NCI-H345 (cell line): Measurements from ENCODE around the gene NTM.

Experiments used
- DNase-seq: peaks from one replicate; lab custom pipeline; 2025; lab: John Stamatoyannopoulos, UW

NTM gene

GRCh38 chr11:132260636-132261035, 890.2 kb downstream of the NTM start:
- no peak for DNase-seq

GRCh38 chr11:132263241-132263640, 892.8 kb downstream of the NTM start:
- DNase-seq: no peak

DNA sequence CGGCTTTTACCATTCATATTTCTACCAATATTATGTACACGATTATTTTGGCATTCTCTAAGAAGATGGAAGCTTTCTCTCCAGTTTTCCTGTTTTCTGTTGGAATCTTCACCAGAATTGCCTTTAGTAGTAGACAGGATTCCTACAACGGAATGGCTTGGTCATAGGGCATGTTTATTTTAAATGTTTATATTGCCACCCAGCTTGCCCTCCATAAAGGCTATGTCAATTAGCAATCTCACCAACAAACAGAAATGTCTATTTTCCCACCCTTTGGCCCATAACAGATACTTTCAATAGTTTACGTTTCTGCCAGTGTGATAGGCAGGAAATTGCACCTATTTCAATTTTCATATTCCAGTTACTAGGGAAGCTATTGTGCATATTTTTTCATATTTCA, 893.5 kb downstream of the NTM start:
- no peak for DNase-seq

GRCh38 chr11:132264616-132265015, 894.2 kb downstream of the NTM start:
- no peak for DNase-seq

DNA sequence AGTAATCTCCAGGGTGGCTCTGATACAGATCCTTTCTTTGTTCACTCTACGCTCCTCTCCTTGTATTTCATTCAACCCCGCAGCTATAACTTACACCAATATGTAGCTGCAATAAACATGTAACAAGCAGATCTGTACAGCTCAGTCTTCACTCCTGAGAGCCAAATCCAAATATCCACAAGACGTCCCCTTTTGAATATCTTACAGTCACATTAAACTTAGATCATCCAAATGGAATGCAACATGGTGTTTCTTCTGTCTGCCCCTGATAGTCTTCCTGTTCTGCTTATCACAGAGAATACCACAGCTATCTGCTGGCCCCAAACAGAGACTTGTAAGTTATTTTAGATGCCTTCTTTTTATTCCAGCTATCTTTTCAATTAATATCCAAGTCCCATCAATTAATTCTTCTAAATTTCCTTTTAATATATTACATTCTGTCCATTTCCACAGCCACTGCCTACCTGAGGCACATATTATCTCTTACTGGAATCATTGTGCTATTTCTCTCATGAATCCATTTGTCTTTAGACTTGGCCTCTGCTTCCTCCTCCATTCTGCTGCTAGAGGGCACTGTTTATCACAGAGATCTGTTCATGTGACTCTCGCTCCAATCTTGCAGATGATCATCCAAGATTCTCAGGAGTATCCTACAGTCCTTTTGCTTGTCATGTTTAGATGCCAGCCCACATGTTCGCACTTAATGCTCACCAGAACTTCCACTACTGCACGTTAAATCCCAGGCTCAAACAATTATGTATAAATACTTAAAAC, 908.6 kb downstream of the NTM start:
- DNase-seq: peak; percentile 29

GRCh38 chr11:132284048-132284447, 913.6 kb downstream of the NTM start:
- DNase-seq: no peak

DNA sequence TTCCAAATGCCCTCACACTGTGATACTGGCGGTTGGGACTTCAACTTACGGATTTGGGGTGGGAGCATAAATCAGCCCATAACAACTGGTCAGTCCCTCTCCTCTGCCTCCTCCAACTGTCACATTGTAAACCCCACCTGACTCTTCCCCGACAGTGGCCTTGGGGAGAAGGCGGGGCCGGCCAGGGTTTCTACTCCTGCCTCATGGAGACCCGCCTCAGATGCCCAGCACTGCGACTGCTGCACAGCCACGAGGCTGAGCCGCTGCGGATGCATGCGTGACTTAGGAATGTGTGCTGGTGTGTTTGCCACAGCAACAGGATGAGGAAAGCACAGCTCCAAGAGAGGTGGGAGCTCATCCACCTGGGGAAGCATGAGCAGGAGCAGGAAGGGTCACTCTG, 914.2 kb downstream of the NTM start:
- DNase-seq: no peak

DNA sequence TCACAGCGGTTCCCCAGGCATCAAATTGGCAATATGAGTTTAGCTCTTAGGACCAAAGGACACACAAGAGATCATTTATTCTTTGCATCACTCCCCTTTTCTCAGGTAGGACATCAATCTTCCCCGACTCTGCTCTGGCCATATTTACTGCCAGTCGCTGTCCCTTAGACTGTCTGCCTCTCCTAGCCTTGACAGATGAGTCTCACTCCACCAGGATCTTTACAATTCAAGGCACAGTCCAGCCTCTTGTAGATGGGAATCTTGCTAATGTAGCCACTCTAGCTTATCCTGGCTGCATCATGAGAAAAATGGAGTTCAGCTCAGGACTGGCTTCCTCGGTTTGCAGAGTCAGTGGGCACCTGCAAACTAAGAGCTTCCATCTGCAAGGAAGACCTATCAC, 915.2 kb downstream of the NTM start:
- DNase-seq: no peak

- no peak for DNase-seq
Measured at GRCh38 chr11:132286106-132286505, 915.7 kb downstream of the NTM start.

- no peak for DNase-seq
Measured at GRCh38 chr11:132288036-132288435, 917.6 kb downstream of the NTM start.

DNA sequence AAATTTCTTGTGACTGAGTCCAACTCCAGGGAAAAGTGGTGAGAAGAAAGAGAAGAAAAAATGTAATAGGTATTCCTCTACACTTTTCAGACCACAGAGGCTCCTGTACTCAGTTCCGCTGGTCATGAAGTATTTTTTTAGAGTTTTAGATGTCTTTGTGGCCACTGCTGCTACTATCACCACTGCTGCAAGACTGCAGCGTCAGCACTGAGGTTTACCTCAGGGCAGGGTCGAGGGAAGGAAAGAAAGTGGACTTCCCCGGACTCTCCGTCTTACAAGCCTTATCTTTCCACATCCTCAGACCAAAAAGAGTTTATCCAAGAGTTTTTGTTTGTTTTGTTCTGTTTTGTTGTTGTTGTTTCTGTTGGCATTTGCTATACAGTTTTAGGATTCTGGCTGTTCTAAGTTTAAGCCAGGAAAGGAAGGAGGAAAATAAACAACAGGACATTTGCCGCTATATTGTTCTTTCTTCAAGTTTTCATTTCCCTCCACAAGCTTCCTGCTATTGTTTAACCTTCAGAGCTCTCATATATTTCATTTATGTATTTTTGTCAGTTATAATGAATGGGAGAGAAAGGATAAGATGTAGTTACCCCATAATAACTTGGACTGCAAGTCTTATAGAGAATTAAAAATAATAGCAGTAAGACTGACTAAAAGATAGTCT, 919.3 kb downstream of the NTM start:
- no peak for DNase-seq

- DNase-seq: no peak
Measured at GRCh38 chr11:132293586-132293985, 923.2 kb downstream of the NTM start.

GRCh38 chr11:132296946-132297610, 926.7 kb downstream of the NTM start:
- DNase-seq: no peak

- no peak for DNase-seq
Measured at GRCh38 chr11:132298357-132298756, 927.9 kb downstream of the NTM start.

DNA sequence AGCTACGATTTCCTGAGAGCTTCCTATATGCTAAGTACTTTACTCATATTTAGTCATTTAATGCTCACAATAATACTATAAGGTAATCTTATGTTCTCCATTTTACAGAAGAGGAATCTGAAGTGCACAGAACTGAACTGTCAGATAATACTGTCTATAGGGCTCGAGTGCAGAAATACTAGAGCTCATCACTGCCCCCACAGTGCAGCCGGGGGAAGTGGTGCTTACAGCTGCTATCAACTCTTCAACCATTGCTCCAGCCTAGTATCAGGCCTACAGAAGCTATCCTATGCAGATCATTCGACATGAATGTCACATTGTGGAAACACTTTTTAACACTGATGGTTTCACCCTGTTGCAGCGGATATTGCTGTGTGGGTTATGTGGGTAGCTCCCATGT, 929.9 kb downstream of the NTM start:
- DNase-seq: no peak

DNA sequence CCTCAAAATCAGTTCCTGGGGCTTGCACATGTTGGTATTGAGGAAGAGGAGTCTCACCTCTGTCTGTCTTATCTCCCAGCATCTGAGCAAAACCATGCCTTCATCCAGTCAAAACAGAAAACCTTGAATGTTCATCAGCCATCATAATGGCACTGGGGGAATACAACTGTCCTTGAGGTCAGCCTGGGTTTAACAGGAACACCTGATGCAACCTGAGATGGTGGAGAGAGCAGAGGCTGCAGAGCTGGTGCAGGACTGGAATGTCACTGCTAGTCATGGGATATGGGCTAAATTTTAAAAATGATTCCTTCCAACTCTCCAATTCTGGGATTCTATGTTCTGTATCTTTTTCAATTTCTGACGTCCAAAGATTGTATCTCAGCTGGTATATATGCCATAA, 931.0 kb downstream of the NTM start:
- DNase-seq: no peak

GRCh38 chr11:132301900-132302299, 931.5 kb downstream of the NTM start:
- DNase-seq: no peak

- DNase-seq: no peak
Measured at GRCh38 chr11:132307309-132308020, 937.0 kb downstream of the NTM start.

DNA sequence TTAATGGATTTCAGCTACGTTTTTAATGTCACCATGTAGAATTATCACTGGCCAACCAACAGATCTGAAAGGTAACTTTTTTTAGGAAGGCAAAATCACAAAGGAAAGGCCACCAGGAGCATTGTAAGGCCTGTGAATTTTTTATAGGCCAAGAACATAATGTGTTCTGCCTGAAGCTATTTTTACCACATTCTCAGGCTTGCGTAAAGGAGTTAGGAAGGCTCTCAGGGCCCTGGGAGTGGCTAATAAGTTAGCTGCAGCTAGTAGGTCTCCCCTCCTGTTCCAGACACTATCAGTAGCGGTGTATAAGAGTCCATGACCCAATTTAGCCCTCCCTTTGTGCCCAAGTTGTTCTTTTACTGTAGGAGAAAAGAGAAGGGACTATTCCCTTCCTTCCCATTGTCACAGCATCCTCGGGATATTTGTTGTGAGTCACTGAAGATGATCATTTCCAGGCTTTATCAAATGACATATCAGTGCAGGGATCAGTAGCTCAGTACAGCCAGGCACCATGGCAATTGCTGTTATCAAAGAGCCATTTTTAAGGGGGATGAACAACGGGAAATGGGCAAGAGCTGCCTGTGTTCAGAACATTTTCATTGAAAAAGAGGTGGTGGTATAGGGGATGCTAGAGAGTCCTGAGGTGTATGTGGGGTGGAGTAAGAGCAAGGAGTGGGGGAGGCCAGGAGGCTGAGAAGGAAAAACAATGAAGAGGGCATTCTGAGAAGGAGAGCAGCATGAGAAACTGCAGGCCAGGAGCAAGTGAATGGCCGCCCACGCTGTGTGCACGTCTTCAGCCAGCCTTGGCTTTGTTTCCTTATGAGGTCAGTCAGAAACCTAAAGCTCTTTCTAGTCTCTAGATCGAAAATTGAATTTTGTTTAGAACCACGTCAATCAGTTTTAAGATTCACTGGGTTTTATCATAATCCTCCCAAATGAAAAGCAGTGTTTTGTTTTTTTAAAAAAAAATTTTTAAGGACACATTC, 940.3 kb downstream of the NTM start:
- DNase-seq: no peak

GRCh38 chr11:132311703-132312102, 941.3 kb downstream of the NTM start:
- DNase-seq: peak; percentile 29

- peak; percentile 30 for DNase-seq
Measured at GRCh38 chr11:132312161-132312560, 941.7 kb downstream of the NTM start.
